Measurements from ENCODE around the gene STRC. TPM values are rescaled to one million over a fixed set of nuclear protein-coding genes. Genes with fewer than 3 reads are reported as not detected.
"Not testable (repeated sequence)": the region's sequence is repeated elsewhere in the genome, so short reads cannot be mapped to it uniquely, and the experiment has no call there.

STRC gene
- total and polyA plus RNA-seq, 2 donors (not counting 1 experiment from before 2014, with no cell fraction given): 1.0 to 1.7 TPM

- Histone ChIP-seq H3K27ac (ENCODE audit: low read length in 2 of 2) (no peak overlapping the region), H2AFZ (ENCODE audit: insufficient read depth, low read depth, low read length, poor library complexity, severe bottlenecking) (no peak overlapping the region), H3K4me3 (ENCODE audit: control extremely low read depth in 1 of 5, extremely low read depth in 1 of 5, insufficient read depth in 1 of 5, low read depth in 2 of 5, low read length in 4 of 5) (no peak overlapping the region), H3K27me3 (replicated peaks in 1 of 4; ENCODE audit: control extremely low read depth in 1 of 4, control insufficient read depth in 3 of 4, insufficient read depth in 4 of 4, low read length in 3 of 4) (peaks cover 0 to under 1% (median 0%) of the 10 kb centered on the region in 4 experiments), H3K9me3 (ENCODE audit: control extremely low read depth in 1 of 3, control insufficient read depth in 2 of 3, insufficient read depth in 1 of 3, low read length in 2 of 3) (no peaks in the 10 kb centered on the region), H3K79me2 (ENCODE audit: control insufficient read depth, insufficient read depth, low read length) (no peaks in the 10 kb centered on the region), H3K4me2 (replicated peaks; ENCODE audit: low read depth, low read length, poor library complexity, severe bottlenecking) (no peak overlapping the region), H3K9ac (ENCODE audit: low read length) (no peak overlapping the region), H3K36me3 (replicated peaks in 1 of 2; ENCODE audit: control extremely low read depth in 1 of 2, control insufficient read depth in 1 of 2, extremely low read depth in 1 of 2, insufficient read depth in 2 of 2, low read length in 1 of 2) (no peaks in the 10 kb centered on the region), H3K4me1 (ENCODE audit: control insufficient read depth in 2 of 2, insufficient read depth in 2 of 2, low read length in 2 of 2) (no peaks in the 10 kb centered on the region), H4K20me1 (ENCODE audit: control insufficient read depth, insufficient read depth, low read length, poor library complexity, severe bottlenecking) (no peaks in the 10 kb centered on the region)
- H3K27me3 Mint-ChIP-seq: peaks cover 8% of the 10 kb centered on the region
- no peak overlapping the region for H3K4me3 Mint-ChIP-seq
- H3K4me1 Mint-ChIP-seq: no peaks in the 10 kb centered on the region
- TF ChIP-seq CTCF (IDR thresholded peaks at IDR 0.05): no peak
- no peak for TF ChIP-seq EZH2 (IDR thresholded peaks at IDR 0.05; ENCODE audit: borderline replicate concordance, insufficient read depth, low read depth, low read length, poor library complexity, severe bottlenecking)
- H3K9me3 Mint-ChIP-seq (ENCODE audit: insufficient read depth): no peaks in the 10 kb centered on the region
- no peak for DNase-seq
- 0% methylated on average over 2 of the region's 5 CpGs for WGBS (ENCODE audit: insufficient coverage)
- intact Hi-C loops (cut with micrococcal nuclease): no loop called here
- ChIA-PET CTCF (no interaction called here), POLR2A (no interaction called here)
- no peak overlapping the region for H3K27ac Mint-ChIP-seq
- no peak for ATAC-seq (ENCODE audit: low read depth)
Observed at GRCh38 chr15:43625106-43625505, 6.5 kb upstream of the STRC start.

GRCh38 chr15:43622068-43622799, 3.6 kb upstream of the STRC start:
- H3K4me3 ChIP-seq (ENCODE audit: control extremely low read depth in 1 of 5, extremely low read depth in 1 of 5, insufficient read depth in 1 of 5, low read depth in 2 of 5, low read length in 4 of 5); H3K27ac ChIP-seq (ENCODE audit: low read length in 2 of 2); ATAC-seq (ENCODE audit: low read depth); H3K36me3 ChIP-seq (replicated peaks in 1 of 2; ENCODE audit: control extremely low read depth in 1 of 2, control insufficient read depth in 1 of 2, extremely low read depth in 1 of 2, insufficient read depth in 2 of 2, low read length in 1 of 2); H3K9ac ChIP-seq (ENCODE audit: low read length); H2AFZ ChIP-seq (ENCODE audit: insufficient read depth, low read depth, low read length, poor library complexity, severe bottlenecking); H3K9me3 Mint-ChIP-seq (ENCODE audit: insufficient read depth); H4K20me1 ChIP-seq (ENCODE audit: control insufficient read depth, insufficient read depth, low read length, poor library complexity, severe bottlenecking); CTCF ChIA-PET; H3K79me2 ChIP-seq (ENCODE audit: control insufficient read depth, insufficient read depth, low read length); DNase-seq; intact Hi-C loops (cut with micrococcal nuclease); H3K27ac Mint-ChIP-seq; H3K27me3 ChIP-seq (replicated peaks in 1 of 4; ENCODE audit: control extremely low read depth in 1 of 4, control insufficient read depth in 3 of 4, insufficient read depth in 4 of 4, low read length in 3 of 4); H3K4me3 Mint-ChIP-seq; H3K4me1 Mint-ChIP-seq; H3K4me1 ChIP-seq (ENCODE audit: control insufficient read depth in 2 of 2, insufficient read depth in 2 of 2, low read length in 2 of 2); H3K4me2 ChIP-seq (replicated peaks; ENCODE audit: low read depth, low read length, poor library complexity, severe bottlenecking); POLR2A ChIA-PET; H3K9me3 ChIP-seq (ENCODE audit: control extremely low read depth in 1 of 3, control insufficient read depth in 2 of 3, insufficient read depth in 1 of 3, low read length in 2 of 3): not testable (repeated sequence)
- peaks cover 11% of the 10 kb centered on the region for H3K27me3 Mint-ChIP-seq
- WGBS (ENCODE audit: insufficient coverage): no CpG with 5 or more reads among the region's 7 CpGs

GRCh38 chr15:43617750-43618149, 850 bp downstream of the STRC start:
- CTCF ChIA-PET; intact Hi-C loops (cut with micrococcal nuclease); H3K27ac Mint-ChIP-seq: not testable (repeated sequence)

More at GRCh38 chr15:43617750-43618149, 850 bp downstream of the STRC start:
- H3K27me3 Mint-ChIP-seq; ATAC-seq (ENCODE audit: low read depth); H3K4me2 ChIP-seq (replicated peaks; ENCODE audit: low read depth, low read length, poor library complexity, severe bottlenecking); H3K4me1 Mint-ChIP-seq; H3K27me3 ChIP-seq (replicated peaks in 1 of 4; ENCODE audit: control extremely low read depth in 1 of 4, control insufficient read depth in 3 of 4, insufficient read depth in 4 of 4, low read length in 3 of 4); H3K4me3 ChIP-seq (ENCODE audit: control extremely low read depth in 1 of 5, extremely low read depth in 1 of 5, insufficient read depth in 1 of 5, low read depth in 2 of 5, low read length in 4 of 5); H3K9me3 Mint-ChIP-seq (ENCODE audit: insufficient read depth); H2AFZ ChIP-seq (ENCODE audit: insufficient read depth, low read depth, low read length, poor library complexity, severe bottlenecking); H4K20me1 ChIP-seq (ENCODE audit: control insufficient read depth, insufficient read depth, low read length, poor library complexity, severe bottlenecking); POLR2A ChIA-PET; H3K36me3 ChIP-seq (replicated peaks in 1 of 2; ENCODE audit: control extremely low read depth in 1 of 2, control insufficient read depth in 1 of 2, extremely low read depth in 1 of 2, insufficient read depth in 2 of 2, low read length in 1 of 2); DNase-seq; H3K27ac ChIP-seq (ENCODE audit: low read length in 2 of 2); H3K4me3 Mint-ChIP-seq; H3K79me2 ChIP-seq (ENCODE audit: control insufficient read depth, insufficient read depth, low read length); H3K9ac ChIP-seq (ENCODE audit: low read length); H3K9me3 ChIP-seq (ENCODE audit: control extremely low read depth in 1 of 3, control insufficient read depth in 2 of 3, insufficient read depth in 1 of 3, low read length in 2 of 3); H3K4me1 ChIP-seq (ENCODE audit: control insufficient read depth in 2 of 2, insufficient read depth in 2 of 2, low read length in 2 of 2): not testable (repeated sequence)
- WGBS (ENCODE audit: insufficient coverage): no CpG with 5 or more reads among the region's 8 CpGs
